NCI-H69 (cell line): ENCODE measurements around the gene TIMM44.
"Not testable (repeated sequence)": the region's sequence is repeated elsewhere in the genome, so short reads cannot be mapped to it uniquely, and the experiment has no call there.

Experiments used
- DNase-seq: peaks from one replicate; lab custom pipeline; 2025; lab: John Stamatoyannopoulos, UW

Gene TIMM44

GRCh38 chr19:7925171-7925851 is 18.2 kb downstream of the TIMM44 start:
- peak; percentile 84 for DNase-seq

- DNase-seq = no peak
Measured at GRCh38 chr19:7924651-7925170, 18.8 kb downstream of the TIMM44 start.

- no peak for DNase-seq
Measured at GRCh38 chr19:7924241-7924640, 19.2 kb downstream of the TIMM44 start.

- no peak for DNase-seq
Measured at GRCh38 chr19:7923295-7924191, 19.9 kb downstream of the TIMM44 start.

- no peak for DNase-seq
Measured at GRCh38 chr19:7922836-7923195, 20.6 kb downstream of the TIMM44 start.

GRCh38 chr19:7921967-7922835 is 21.3 kb downstream of the TIMM44 start:
- no peak for DNase-seq

- DNase-seq = no peak
Measured at GRCh38 chr19:7921302-7921966, 22.0 kb downstream of the TIMM44 start.

- peak; percentile 100 for DNase-seq
Measured at GRCh38 chr19:7920519-7921301, 22.8 kb downstream of the TIMM44 start.

GRCh38 chr19:7919610-7920518 is 23.6 kb downstream of the TIMM44 start, which contains the start of gene SNAPC2:
Gene SNAPC2 (plus strand): TSS chr19:7920338. CDS start chr19:7920367, 29 bp downstream.
- DNase-seq = peak; percentile 97

- no peak for DNase-seq
Measured at GRCh38 chr19:7918615-7919421, 24.6 kb downstream of the TIMM44 start.

- not testable (repeated sequence) for DNase-seq
Measured at GRCh38 chr19:7918062-7918614, 25.3 kb downstream of the TIMM44 start.

GRCh38 chr19:7917267-7918061 is 26.0 kb downstream of the TIMM44 start:
- peak; percentile 76 for DNase-seq

GRCh38 chr19:7916955-7917266 is 26.6 kb downstream of the TIMM44 start:
- no peak for DNase-seq

GRCh38 chr19:7916103-7916954 is 27.1 kb downstream of the TIMM44 start:
- peak; percentile 75 for DNase-seq

GRCh38 chr19:7915250-7916102 is 28.0 kb downstream of the TIMM44 start:
- DNase-seq = no peak

- DNase-seq = no peak
Measured at GRCh38 chr19:7914598-7915045, 28.8 kb downstream of the TIMM44 start, which contains the start of gene TGFBR3L. Gene TGFBR3L (plus strand): TSS chr19:7914830.
